ENCODE results near the gene MUCL3. TPM values are rescaled to one million over a fixed set of nuclear protein-coding genes. Genes with fewer than 3 reads are reported as not detected.

The MUCL3 gene
- total and polyA plus RNA-seq, 2 of the 8 experiments (the other 6 are each of a cell fraction or from before 2014, with no cell fraction given): 0.15 to 0.37 TPM

GRCh38 chr6:30917487-30917886 is 23.3 kb upstream of the MUCL3 start (continued):
- no peak for TF ChIP-seq USF2 (IDR thresholded peaks at IDR 0.05; ENCODE audit: low read length)

Measured in H1 (cell line).